OCI-LY7 (cell line): ENCODE measurements around the gene ADCY1. TPM values are rescaled to one million over a fixed set of nuclear protein-coding genes. Genes with fewer than 3 reads are reported as not detected.

Source experiments
- BruUV-seq: library from RNA; stranded (reverse); fragments of 400-500 nt; replicated peaks from 2 replicates; lab custom pipeline; 2021; lab: Mats Ljungman, UMichigan
- CTCF ChIA-PET: fragments of 300-600 bp; sonication (Branson Sonifier 250); formaldehyde crosslinking; loops from one replicate; lab custom pipeline; 2022; ENCODE audit warnings: antibody characterized with exemption; ENCODE audit not compliant: unreplicated experiment; lab: Charles Lee
- POLR2A ChIA-PET: fragments of 300-600 bp; sonication (Branson Sonifier 250); formaldehyde crosslinking; loops from one replicate; lab custom pipeline; 2022; ENCODE audit warnings: antibody characterized with exemption; lab: Charles Lee
- DNase-seq: peaks from one replicate; pipeline ENCODE4 v3.0.0-alpha.2; 2015; ENCODE audit warnings: low spot score
- H2AFZ ChIP-seq: fragments of 200-600 bp; sonication (generic), shearing (Covaris generic); 2 replicates; pipeline ENCODE4 v1.6.1; 2014; ENCODE audit warnings: mild to moderate bottlenecking, antibody characterized with exemption, low read length, moderate library complexity
- H3K27ac ChIP-seq: fragments of 200-600 bp; sonication (generic); 2 replicates; pipeline ENCODE4 v1.5.1; 2014; ENCODE audit warnings: mixed run types, low read depth, mild to moderate bottlenecking, moderate library complexity, low read length, inconsistent platforms; ENCODE audit not compliant: poor library complexity, severe bottlenecking
- H3K36me3 ChIP-seq: fragments of 200-600 bp; sonication (generic); 2 replicates; pipeline ENCODE4 v1.6.1; 2014; ENCODE audit warnings: mild to moderate bottlenecking, antibody characterized with exemption, low read length, moderate library complexity, mixed read lengths; ENCODE audit not compliant: insufficient read depth
- H3K4me1 ChIP-seq: fragments of 200-600 bp; sonication (generic); 2 replicates; pipeline ENCODE4 v1.5.1; 2014; ENCODE audit warnings: mild to moderate bottlenecking, low read length; ENCODE audit not compliant: insufficient read depth, poor library complexity, severe bottlenecking
- H3K4me2 ChIP-seq: fragments of 200-600 bp; sonication (generic); 2 replicates; pipeline ENCODE4 v1.6.1; 2014; ENCODE audit warnings: mild to moderate bottlenecking, low read length
- H3K4me3 ChIP-seq: fragments of 200-600 bp; sonication (generic); 2 replicates; pipeline ENCODE4 v1.5.1; 2014; ENCODE audit warnings: mild to moderate bottlenecking, low read depth, low read length; ENCODE audit not compliant: poor library complexity, severe bottlenecking
- H3K79me2 ChIP-seq: fragments of 200-600 bp; sonication (generic); 2 replicates; pipeline ENCODE4 v1.6.1; 2016; ENCODE audit warnings: low read depth, mild to moderate bottlenecking, low read length, moderate library complexity, mixed read lengths; ENCODE audit not compliant: insufficient read depth
- H3K9me2 ChIP-seq: fragments of 200-600 bp; sonication (generic); 2 replicates; pipeline ENCODE4 v1.6.1; 2016; ENCODE audit warnings: mild to moderate bottlenecking, low read length, mixed read lengths; ENCODE audit not compliant: insufficient read depth
- H3K9me3 ChIP-seq: fragments of 200-600 bp; sonication (generic); 2 replicates; pipeline ENCODE4 v1.6.1; 2014; ENCODE audit warnings: mild to moderate bottlenecking, mixed run types, low read length, mixed read lengths
- H4K20me1 ChIP-seq: fragments of 200-600 bp; sonication (generic); 2 replicates; pipeline ENCODE4 v1.6.1; 2014; ENCODE audit warnings: mild to moderate bottlenecking, antibody characterized with exemption, low read length, moderate library complexity, mixed read lengths; ENCODE audit not compliant: insufficient read depth
- EZH2phosphoT487 ChIP-seq: fragments of 200-600 bp; sonication (generic); IDR thresholded peaks from 2 replicates; pipeline ENCODE4 v1.6.1; 2018; ENCODE audit warnings: low read depth, borderline replicate concordance, mild to moderate bottlenecking, mixed run types, antibody characterized with exemption, low read length, moderate library complexity, mixed read lengths
- intact Hi-C: fragments of 100-400 bp; cut with micrococcal nuclease; formaldehyde crosslinking; loops from one replicate; pipeline ENCODE4 v1.10.0; 2022; ENCODE audit not compliant: unreplicated experiment
- total RNA-seq, 2 experiments: library from RNA; depleted of rRNA in 1 of 2; stranded (reverse); fragments of >200 nt in 1 of 2; shearing (Covaris generic) in 1 of 2; gene quantifications; 2 replicates each; pipeline ENCODE4 v1.2.3, GENCODE V29; 2014 to 2022
- TF ChIP-seq, protein P1 (sequence below): fragments of 200-600 bp; sonication (generic); conservative IDR thresholded peaks from 2 replicates; pipeline ENCODE4 v1.5.1; 2014; ENCODE audit warnings: mild to moderate bottlenecking, antibody characterized with exemption, low read length, moderate library complexity, mixed read lengths

Gene ADCY1
- total RNA-seq, 2 experiments from 2014 or later: 0.13 TPM; not detected in 1

DNA sequence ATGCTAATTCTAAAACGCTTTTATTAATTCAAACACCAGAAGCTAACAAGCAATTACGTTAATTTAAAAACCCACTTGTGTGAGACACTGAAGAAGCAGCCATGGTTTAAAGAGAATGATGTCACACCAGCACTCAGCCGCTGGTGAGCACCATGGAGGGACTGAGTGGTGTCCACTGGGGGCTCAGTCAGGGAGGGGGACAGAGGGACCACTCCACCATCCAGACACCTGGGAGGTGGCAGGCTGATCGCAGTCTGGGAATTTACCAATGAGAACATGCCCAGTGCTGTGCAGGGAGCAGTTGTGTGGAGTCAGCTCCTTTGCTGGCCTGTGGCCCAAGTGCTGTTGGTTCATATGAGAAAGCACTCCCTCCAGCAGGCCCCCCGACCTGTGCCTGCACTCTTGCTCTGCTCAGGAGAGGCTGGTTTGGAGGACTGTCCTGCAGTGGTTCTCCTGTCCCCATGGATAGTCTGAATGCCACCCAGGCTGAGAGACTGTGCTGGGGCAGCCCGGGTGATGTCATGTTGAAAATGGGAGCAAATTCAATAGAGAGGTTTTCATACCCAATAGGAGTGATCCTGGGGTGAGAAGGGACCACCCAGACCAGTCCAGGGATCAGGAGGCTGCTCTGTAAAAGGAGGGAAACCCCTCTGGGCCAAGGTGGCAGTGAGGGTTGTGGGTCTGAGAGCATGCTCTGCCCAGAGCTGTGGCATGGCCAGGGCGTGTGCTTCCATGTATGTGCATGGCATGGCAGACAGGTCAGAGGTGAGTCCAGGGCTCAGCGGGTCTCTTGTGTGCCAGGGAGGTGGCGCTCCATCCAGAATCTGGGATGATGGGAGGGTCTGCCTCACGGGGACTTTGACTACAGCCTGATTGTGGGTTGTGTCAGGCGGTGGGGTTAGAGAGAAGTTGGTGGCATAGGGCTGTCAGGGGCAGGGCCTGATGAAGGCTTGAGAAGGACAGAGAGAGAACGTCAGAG lies 12.7 kb downstream of the ADCY1 start:
- CTCF ChIA-PET: no interaction called here
- no peak overlapping the region for H3K27ac ChIP-seq
- POLR2A ChIA-PET: no interaction called here

DNA sequence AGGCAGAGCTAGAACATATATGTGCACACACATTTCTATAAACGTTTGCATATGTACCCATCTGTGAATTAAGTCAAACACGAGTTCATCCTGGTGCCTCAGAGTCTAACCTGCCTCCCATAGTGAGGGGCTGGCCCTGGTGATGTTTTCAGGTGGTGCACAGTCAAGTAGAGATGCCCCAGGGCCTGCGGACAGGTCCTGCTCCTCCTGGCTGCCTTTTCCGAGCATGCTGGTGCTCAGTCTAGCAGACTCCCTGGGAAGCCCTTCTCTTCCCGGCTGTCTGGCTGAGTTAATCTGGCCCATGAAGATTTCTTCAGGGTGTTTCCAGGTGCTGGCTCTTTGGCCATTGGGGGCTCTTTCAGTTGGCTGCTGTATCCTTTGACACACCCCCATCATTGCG lies 14.3 kb downstream of the ADCY1 start:
- no peak for DNase-seq
- Histone ChIP-seq H3K36me3 (no peaks in the 10 kb centered on the region), H3K9me3 (no peaks in the 10 kb centered on the region), H3K4me1 (no peaks in the 10 kb centered on the region), H3K79me2 (no peaks in the 10 kb centered on the region), H3K27ac (no peak overlapping the region), H2AFZ (no peak overlapping the region), H3K4me3 (no peak overlapping the region), H3K4me2 (no peak overlapping the region), H4K20me1 (no peaks in the 10 kb centered on the region; the same call in 1 of the 2 replicates), H3K9me2 (no peaks in the 10 kb centered on the region)
- BruUV-seq: no TSS peak
- TF ChIP-seq, protein P1, sequence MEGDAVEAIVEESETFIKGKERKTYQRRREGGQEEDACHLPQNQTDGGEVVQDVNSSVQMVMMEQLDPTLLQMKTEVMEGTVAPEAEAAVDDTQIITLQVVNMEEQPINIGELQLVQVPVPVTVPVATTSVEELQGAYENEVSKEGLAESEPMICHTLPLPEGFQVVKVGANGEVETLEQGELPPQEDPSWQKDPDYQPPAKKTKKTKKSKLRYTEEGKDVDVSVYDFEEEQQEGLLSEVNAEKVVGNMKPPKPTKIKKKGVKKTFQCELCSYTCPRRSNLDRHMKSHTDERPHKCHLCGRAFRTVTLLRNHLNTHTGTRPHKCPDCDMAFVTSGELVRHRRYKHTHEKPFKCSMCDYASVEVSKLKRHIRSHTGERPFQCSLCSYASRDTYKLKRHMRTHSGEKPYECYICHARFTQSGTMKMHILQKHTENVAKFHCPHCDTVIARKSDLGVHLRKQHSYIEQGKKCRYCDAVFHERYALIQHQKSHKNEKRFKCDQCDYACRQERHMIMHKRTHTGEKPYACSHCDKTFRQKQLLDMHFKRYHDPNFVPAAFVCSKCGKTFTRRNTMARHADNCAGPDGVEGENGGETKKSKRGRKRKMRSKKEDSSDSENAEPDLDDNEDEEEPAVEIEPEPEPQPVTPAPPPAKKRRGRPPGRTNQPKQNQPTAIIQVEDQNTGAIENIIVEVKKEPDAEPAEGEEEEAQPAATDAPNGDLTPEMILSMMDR: no peak
- no peak for TF ChIP-seq EZH2phosphoT487
- intact Hi-C loops: no loop called here
- ChIA-PET POLR2A (no interaction called here), CTCF (no interaction called here)

More for the DNA sequence above, 12.7 kb downstream of the ADCY1 start:
- BruUV-seq: no TSS peak
- Histone ChIP-seq H2AFZ (no peak overlapping the region), H4K20me1 (no peaks in the 10 kb centered on the region; the same call in 1 of the 2 replicates), H3K4me1 (no peaks in the 10 kb centered on the region), H3K9me2 (no peaks in the 10 kb centered on the region), H3K4me2 (no peak overlapping the region), H3K36me3 (no peaks in the 10 kb centered on the region), H3K79me2 (no peaks in the 10 kb centered on the region), H3K9me3 (no peaks in the 10 kb centered on the region), H3K4me3 (no peak overlapping the region)
- TF ChIP-seq EZH2phosphoT487: no peak
- TF ChIP-seq, protein P1: no peak
- intact Hi-C loops: no loop called here
- DNase-seq: no peak

DNA sequence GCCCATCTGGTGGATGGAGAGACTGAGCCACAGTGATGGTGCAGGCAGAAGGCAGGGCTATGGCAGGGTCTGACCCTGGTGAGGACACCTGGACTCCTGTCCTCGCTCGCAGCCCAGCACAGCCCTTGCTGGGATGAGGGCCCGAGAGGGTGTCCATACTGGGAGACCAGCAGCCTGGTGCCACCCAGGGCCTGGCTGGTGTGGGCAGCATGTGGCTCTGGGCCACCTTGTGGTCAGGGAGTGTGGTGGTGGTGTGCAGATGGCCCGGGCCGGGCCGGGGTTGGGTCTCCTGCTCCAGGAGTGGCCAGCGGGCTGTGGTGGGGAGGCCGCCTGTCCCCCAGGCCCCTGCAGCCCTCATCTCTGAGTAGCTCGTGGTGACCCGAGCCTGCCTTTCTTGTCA lies 14.9 kb downstream of the ADCY1 start:
- H3K4me3 ChIP-seq: no peak overlapping the region
- no peaks in the 10 kb centered on the region; the same call in 1 of the 2 replicates for H4K20me1 ChIP-seq
- no peaks in the 10 kb centered on the region for H3K4me1 ChIP-seq
- no peak overlapping the region for H3K27ac ChIP-seq
- no peaks in the 10 kb centered on the region for H3K9me2 ChIP-seq
- H3K36me3 ChIP-seq: no peaks in the 10 kb centered on the region
- TF ChIP-seq, protein P1: no peak
- no peak for TF ChIP-seq EZH2phosphoT487
- no peak for DNase-seq
- no peak overlapping the region for H3K4me2 ChIP-seq
- intact Hi-C loops: no loop called here
- ChIA-PET CTCF (no interaction called here), POLR2A (interaction anchor here (0.6 kb wide), 1 partner anchor 108 kb away, joined by 3 read pairs; no protein-coding TSS in a partner anchor)
- BruUV-seq: no TSS peak
- H3K79me2 ChIP-seq: no peaks in the 10 kb centered on the region
- no peak overlapping the region for H2AFZ ChIP-seq
- no peaks in the 10 kb centered on the region for H3K9me3 ChIP-seq
